ENCODE measurements around the gene TOPAZ1.

TOPAZ1 gene

DNA sequence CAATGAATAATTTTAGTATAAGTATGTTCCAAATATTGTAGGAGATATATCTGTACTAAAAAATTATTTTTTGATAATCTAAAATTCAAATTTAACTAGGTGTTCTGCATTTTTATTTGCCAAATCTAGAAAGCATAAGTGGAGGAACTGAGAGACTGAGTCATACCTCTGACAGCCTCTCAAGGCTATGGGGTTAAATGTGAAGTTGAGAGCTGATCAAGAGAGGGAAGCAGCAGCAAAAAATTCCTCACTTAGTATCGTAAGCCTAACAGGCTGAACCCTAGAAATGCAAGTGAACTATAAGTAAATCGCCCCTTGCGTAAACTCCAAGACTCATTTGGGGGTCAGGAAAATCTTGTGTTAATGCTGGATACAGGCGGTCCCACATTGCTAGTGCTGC is 12.8 kb upstream of the TOPAZ1 start:
- TF ChIP-seq EZH2phosphoT487 (conservative IDR thresholded peaks at IDR 0.05; ENCODE audit: low read length) = no peak
- TF ChIP-seq, protein P1, sequence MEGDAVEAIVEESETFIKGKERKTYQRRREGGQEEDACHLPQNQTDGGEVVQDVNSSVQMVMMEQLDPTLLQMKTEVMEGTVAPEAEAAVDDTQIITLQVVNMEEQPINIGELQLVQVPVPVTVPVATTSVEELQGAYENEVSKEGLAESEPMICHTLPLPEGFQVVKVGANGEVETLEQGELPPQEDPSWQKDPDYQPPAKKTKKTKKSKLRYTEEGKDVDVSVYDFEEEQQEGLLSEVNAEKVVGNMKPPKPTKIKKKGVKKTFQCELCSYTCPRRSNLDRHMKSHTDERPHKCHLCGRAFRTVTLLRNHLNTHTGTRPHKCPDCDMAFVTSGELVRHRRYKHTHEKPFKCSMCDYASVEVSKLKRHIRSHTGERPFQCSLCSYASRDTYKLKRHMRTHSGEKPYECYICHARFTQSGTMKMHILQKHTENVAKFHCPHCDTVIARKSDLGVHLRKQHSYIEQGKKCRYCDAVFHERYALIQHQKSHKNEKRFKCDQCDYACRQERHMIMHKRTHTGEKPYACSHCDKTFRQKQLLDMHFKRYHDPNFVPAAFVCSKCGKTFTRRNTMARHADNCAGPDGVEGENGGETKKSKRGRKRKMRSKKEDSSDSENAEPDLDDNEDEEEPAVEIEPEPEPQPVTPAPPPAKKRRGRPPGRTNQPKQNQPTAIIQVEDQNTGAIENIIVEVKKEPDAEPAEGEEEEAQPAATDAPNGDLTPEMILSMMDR (IDR thresholded peaks at IDR 0.05; ENCODE audit: insufficient read depth, low read length, poor library complexity, severe bottlenecking) = no peak
- no peaks in the 10 kb centered on the region for H3K9me2 ChIP-seq (replicated peaks; ENCODE audit: insufficient read depth, low read length)
- no peaks in the 10 kb centered on the region for H3K79me2 ChIP-seq (ENCODE audit: insufficient read depth, low read length)
- no peak overlapping the region for H3K4me2 ChIP-seq (ENCODE audit: low read depth, low read length, poor library complexity, severe bottlenecking)
- H3K27me3 ChIP-seq (ENCODE audit: low read length) = no peaks in the 10 kb centered on the region
- no peak overlapping the region for H2AFZ ChIP-seq (ENCODE audit: low read depth, low read length, severe bottlenecking)
- H3K9me3 ChIP-seq (ENCODE audit: insufficient read depth, low read length) = no peaks in the 10 kb centered on the region
- no peaks in the 10 kb centered on the region for H4K20me1 ChIP-seq (ENCODE audit: low read depth, low read length)
- no peak overlapping the region for H3K27ac ChIP-seq (ENCODE audit: low read depth, low read length)
- H3F3A ChIP-seq (ENCODE audit: insufficient read depth) = no peaks in the 10 kb centered on the region
- no peaks in the 10 kb centered on the region for H3K36me3 ChIP-seq (ENCODE audit: low read length)
- no peak overlapping the region for H3K9ac ChIP-seq (ENCODE audit: low read length)
- no peak overlapping the region for H3K4me3 ChIP-seq (ENCODE audit: insufficient read depth, low read length, poor library complexity, severe bottlenecking)

DNA sequence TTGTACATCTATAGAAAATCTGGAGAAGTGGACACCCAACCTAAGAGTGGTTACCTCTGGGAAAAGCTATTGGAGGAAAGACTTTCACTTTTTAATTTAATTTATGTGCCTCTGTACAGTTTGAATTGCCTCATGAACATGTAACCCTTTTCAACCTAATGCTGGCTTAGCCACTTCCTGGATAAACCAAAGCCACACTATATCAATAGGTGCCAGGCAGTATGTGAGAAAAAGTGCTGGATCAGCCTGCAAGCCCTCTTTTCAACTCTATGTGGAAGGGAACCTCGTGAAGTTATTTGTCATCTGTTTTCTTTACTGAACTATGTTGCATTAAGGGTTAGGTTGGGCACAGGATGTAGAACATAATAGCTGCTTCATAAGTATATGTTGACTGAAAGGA is 9.3 kb upstream of the TOPAZ1 start:
- Histone ChIP-seq H3K4me2 (ENCODE audit: low read depth, low read length, poor library complexity, severe bottlenecking) (no peak overlapping the region), H3K9ac (ENCODE audit: low read length) (no peak overlapping the region), H3K4me3 (ENCODE audit: insufficient read depth, low read length, poor library complexity, severe bottlenecking) (no peak overlapping the region), H3K79me2 (ENCODE audit: insufficient read depth, low read length) (no peaks in the 10 kb centered on the region), H3F3A (ENCODE audit: insufficient read depth) (no peaks in the 10 kb centered on the region), H2AFZ (ENCODE audit: low read depth, low read length, severe bottlenecking) (no peak overlapping the region), H3K9me3 (ENCODE audit: insufficient read depth, low read length) (no peaks in the 10 kb centered on the region), H3K27ac (ENCODE audit: low read depth, low read length) (no peak overlapping the region), H3K36me3 (ENCODE audit: low read length) (no peaks in the 10 kb centered on the region), H3K27me3 (ENCODE audit: low read length) (no peaks in the 10 kb centered on the region), H3K9me2 (replicated peaks; ENCODE audit: insufficient read depth, low read length) (no peaks in the 10 kb centered on the region), H4K20me1 (ENCODE audit: low read depth, low read length) (no peaks in the 10 kb centered on the region)
- TF ChIP-seq EZH2phosphoT487 (conservative IDR thresholded peaks at IDR 0.05; ENCODE audit: low read length) = no peak
- TF ChIP-seq, protein P1 (IDR thresholded peaks at IDR 0.05; ENCODE audit: insufficient read depth, low read length, poor library complexity, severe bottlenecking) = no peak

GRCh38 chr3:44234648-44235268 is 6.9 kb upstream of the TOPAZ1 start:
- no peaks in the 10 kb centered on the region for H3K36me3 ChIP-seq (ENCODE audit: low read length)
- no peaks in the 10 kb centered on the region for H4K20me1 ChIP-seq (ENCODE audit: low read depth, low read length)
- TF ChIP-seq, protein P1 (IDR thresholded peaks at IDR 0.05; ENCODE audit: insufficient read depth, low read length, poor library complexity, severe bottlenecking) = no peak
- no peak for TF ChIP-seq EZH2phosphoT487 (conservative IDR thresholded peaks at IDR 0.05; ENCODE audit: low read length)
- H3K27me3 ChIP-seq (ENCODE audit: low read length) = no peaks in the 10 kb centered on the region
- H3K4me3 ChIP-seq (ENCODE audit: insufficient read depth, low read length, poor library complexity, severe bottlenecking) = no peak overlapping the region
- H3F3A ChIP-seq (ENCODE audit: insufficient read depth) = no peaks in the 10 kb centered on the region
- H3K9ac ChIP-seq (ENCODE audit: low read length) = no peak overlapping the region
- no peak overlapping the region for H2AFZ ChIP-seq (ENCODE audit: low read depth, low read length, severe bottlenecking)
- H3K27ac ChIP-seq (ENCODE audit: low read depth, low read length) = no peak overlapping the region
- no peaks in the 10 kb centered on the region for H3K79me2 ChIP-seq (ENCODE audit: insufficient read depth, low read length)
- H3K4me2 ChIP-seq (ENCODE audit: low read depth, low read length, poor library complexity, severe bottlenecking) = no peak overlapping the region
- H3K9me3 ChIP-seq (ENCODE audit: insufficient read depth, low read length) = no peaks in the 10 kb centered on the region
- no peaks in the 10 kb centered on the region for H3K9me2 ChIP-seq (replicated peaks; ENCODE audit: insufficient read depth, low read length)

Data from SU-DHL-6 (cell line).